Upper lobe of right lung (tissue), 1 donor: Measurements from ENCODE around the gene AFAP1L2. TPM values are rescaled to one million over a fixed set of nuclear protein-coding genes. Genes with fewer than 3 reads are reported as not detected.

Experiments used
- ATAC-seq: fragments of 200-7000 bp; cut with Tn5 transposase; one replicate; pipeline ENCODE4 v1.9.1; 2020; ENCODE audit warnings: mild to moderate bottlenecking, moderate library complexity
- DNase-seq: peaks from one replicate; pipeline ENCODE4 v3.0.0-alpha.2; 2020
- H3K27ac ChIP-seq: fragments of 200-600 bp; one replicate; pipeline ENCODE4 v1.8.0; 2022
- H3K27me3 ChIP-seq: fragments of 200-600 bp; one replicate; pipeline ENCODE4 v1.8.0; 2022; ENCODE audit warnings: mild to moderate bottlenecking
- H3K36me3 ChIP-seq: fragments of 200-600 bp; one replicate; pipeline ENCODE4 v1.8.0; 2022
- H3K4me1 ChIP-seq: fragments of 200-600 bp; one replicate; pipeline ENCODE4 v1.8.0; 2022
- H3K4me3 ChIP-seq: fragments of 200-600 bp; one replicate; pipeline ENCODE4 v1.8.0; 2022; ENCODE audit warnings: mild to moderate bottlenecking
- H3K9me3 ChIP-seq: fragments of 200-600 bp; one replicate; pipeline ENCODE4 v1.8.0; 2022
- intact Hi-C: fragments of 100-400 bp; cut with DNase I; formaldehyde crosslinking; loops from one replicate; pipeline ENCODE4 v1.11.0; 2022
- total RNA-seq: library from RNA; stranded (reverse); fragmentation: NEBNext Ultra II Directional; extraction: Animal tissue kit (Norgen Biotek cat#: 25700); gene quantifications from one replicate; pipeline ENCODE4 v1.2.1, GENCODE V29; 2021
- TF ChIP-seq, protein P1 (sequence below): fragments of 200-600 bp; IDR thresholded peaks from one replicate; pipeline ENCODE4 v1.8.0; 2022; ENCODE audit warnings: antibody characterized with exemption
- donor health status: DM: no; HTN: yes; CAD: no; lungs with severe emphysema.

The AFAP1L2 gene
- total RNA-seq, 1 donor from 2014 or later = 10.1 TPM

GRCh38 chr10:114256822-114257221, 147.5 kb downstream of the AFAP1L2 start:
- no peak for DNase-seq
- ATAC-seq = no peak
- Histone ChIP-seq H3K27me3 (no peaks in the 10 kb centered on the region), H3K4me1 (peaks cover 26% of the 10 kb centered on the region), H3K27ac (no peak overlapping the region), H3K36me3 (no peaks in the 10 kb centered on the region), H3K9me3 (no peaks in the 10 kb centered on the region), H3K4me3 (no peak overlapping the region)
- intact Hi-C loops = no loop called here
- TF ChIP-seq, protein P1, sequence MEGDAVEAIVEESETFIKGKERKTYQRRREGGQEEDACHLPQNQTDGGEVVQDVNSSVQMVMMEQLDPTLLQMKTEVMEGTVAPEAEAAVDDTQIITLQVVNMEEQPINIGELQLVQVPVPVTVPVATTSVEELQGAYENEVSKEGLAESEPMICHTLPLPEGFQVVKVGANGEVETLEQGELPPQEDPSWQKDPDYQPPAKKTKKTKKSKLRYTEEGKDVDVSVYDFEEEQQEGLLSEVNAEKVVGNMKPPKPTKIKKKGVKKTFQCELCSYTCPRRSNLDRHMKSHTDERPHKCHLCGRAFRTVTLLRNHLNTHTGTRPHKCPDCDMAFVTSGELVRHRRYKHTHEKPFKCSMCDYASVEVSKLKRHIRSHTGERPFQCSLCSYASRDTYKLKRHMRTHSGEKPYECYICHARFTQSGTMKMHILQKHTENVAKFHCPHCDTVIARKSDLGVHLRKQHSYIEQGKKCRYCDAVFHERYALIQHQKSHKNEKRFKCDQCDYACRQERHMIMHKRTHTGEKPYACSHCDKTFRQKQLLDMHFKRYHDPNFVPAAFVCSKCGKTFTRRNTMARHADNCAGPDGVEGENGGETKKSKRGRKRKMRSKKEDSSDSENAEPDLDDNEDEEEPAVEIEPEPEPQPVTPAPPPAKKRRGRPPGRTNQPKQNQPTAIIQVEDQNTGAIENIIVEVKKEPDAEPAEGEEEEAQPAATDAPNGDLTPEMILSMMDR = no peak

DNA sequence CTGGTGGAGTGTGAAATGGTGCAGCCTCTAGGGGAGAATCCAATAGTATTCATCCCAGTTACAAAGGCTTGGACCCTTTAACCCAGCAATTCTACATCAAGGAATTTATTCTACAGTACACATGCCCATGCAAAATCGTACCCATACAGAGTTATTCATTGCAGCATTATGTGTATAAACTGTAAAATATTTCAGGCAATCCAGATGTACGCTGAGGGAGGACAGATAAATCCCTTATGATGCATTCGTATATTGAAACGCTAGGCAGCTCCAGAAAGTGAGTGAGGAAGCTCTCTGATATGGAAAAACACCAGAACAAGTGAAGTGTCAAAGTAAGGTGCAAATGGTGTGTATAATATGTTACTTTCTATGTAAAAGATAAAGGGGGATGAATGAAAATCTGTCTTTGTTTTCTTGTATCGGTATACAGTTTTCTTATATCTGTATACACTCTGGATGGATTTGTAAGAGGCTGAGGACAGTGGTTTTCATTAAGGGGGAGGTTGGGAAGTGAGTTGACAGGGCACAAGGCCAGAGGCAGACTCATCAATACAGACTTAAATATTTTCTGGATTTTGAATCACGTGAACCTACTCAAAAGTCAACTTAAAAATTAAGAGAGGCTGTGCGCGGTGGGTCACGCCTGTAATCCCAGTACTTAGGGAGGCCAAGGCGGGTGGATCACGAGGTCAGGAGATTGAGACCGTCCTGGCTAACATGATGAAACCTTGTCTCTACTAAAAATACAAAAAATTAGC, 148.1 kb downstream of the AFAP1L2 start:
- H3K9me3 ChIP-seq = no peaks in the 10 kb centered on the region
- peaks cover 23% of the 10 kb centered on the region for H3K4me1 ChIP-seq
- TF ChIP-seq, protein P1 = no peak
- H3K27ac ChIP-seq = no peak overlapping the region
- ATAC-seq = no peak
- H3K27me3 ChIP-seq = no peaks in the 10 kb centered on the region
- no peaks in the 10 kb centered on the region for H3K36me3 ChIP-seq
- intact Hi-C loops = no loop called here
- no peak for DNase-seq
- H3K4me3 ChIP-seq = no peak overlapping the region

DNA sequence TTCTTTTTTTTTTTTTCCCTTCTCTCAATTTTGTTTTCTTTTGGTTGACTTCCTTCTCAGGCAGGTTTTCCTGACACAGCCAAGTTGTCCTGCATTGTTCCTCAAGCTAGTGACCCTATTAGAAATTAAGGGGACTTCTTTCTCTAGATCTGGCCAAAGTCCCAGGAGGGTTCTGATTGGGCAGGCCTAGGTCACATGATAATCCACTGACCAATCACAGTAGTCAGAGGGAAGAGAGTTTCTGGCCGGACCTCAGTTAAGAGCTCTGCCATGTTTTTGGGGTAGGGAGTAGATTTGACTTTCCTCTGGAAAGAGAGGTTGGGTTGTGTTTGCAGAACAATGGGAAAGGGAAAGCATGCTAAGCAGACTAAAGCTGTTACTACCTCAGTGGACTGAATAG, 149.1 kb downstream of the AFAP1L2 start:
- Histone ChIP-seq H3K36me3 (no peaks in the 10 kb centered on the region), H3K4me1 (peaks cover 13% of the 10 kb centered on the region), H3K27ac (no peak overlapping the region), H3K27me3 (no peaks in the 10 kb centered on the region), H3K9me3 (no peaks in the 10 kb centered on the region), H3K4me3 (no peak overlapping the region)
- ATAC-seq = no peak
- no peak for DNase-seq
- TF ChIP-seq, protein P1 = no peak
- intact Hi-C loops = no loop called here

GRCh38 chr10:114252883-114253282, 151.4 kb downstream of the AFAP1L2 start:
- ATAC-seq (no peak), DNase-seq (no peak)
- Histone ChIP-seq H3K4me3 (no peak overlapping the region), H3K9me3 (no peaks in the 10 kb centered on the region), H3K36me3 (no peaks in the 10 kb centered on the region), H3K27me3 (no peaks in the 10 kb centered on the region), H3K4me1 (peaks cover 8% of the 10 kb centered on the region), H3K27ac (no peak overlapping the region)
- intact Hi-C loops = no loop called here
- TF ChIP-seq, protein P1 = no peak

DNA sequence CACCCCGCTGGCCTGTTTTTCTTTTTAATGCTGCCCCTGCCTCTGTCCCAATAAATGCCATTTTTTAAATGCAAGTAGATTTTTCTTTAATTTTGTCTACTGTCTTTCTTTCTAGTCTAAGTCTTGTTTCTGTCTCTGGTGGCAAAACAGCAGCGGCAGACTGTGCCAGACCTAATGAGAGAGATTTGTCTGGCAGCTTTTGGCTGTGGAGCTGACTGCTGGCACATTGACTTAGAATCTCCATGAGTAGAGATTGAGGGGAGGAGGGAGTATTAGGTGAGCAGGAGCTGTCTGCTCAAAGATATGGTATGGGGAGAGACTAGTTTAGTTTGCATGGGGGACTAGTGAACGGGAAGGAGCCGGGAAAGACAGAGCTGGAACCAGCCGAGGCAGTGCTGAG, 152.2 kb downstream of the AFAP1L2 start:
- H3K9me3 ChIP-seq = no peaks in the 10 kb centered on the region
- H3K27me3 ChIP-seq = no peaks in the 10 kb centered on the region
- no peaks in the 10 kb centered on the region for H3K36me3 ChIP-seq
- H3K4me1 ChIP-seq = peaks cover 6% of the 10 kb centered on the region
- intact Hi-C loops = no loop called here
- no peak overlapping the region for H3K27ac ChIP-seq
- DNase-seq (no peak), ATAC-seq (no peak)
- no peak overlapping the region for H3K4me3 ChIP-seq
- TF ChIP-seq, protein P1 = no peak
